GM12878 (cell line): ENCODE data around the gene SPAG9. TPM values are rescaled to one million over a fixed set of nuclear protein-coding genes. Genes with fewer than 3 reads are reported as not detected.

Experiments
- EGR1 ChIP-seq, 2 experiments: IDR thresholded peaks; 1 replicate in 1 of 2; 2 replicates in 1 of 2; pipeline ENCODE4 v1.6.1; 2011 to 2012; ENCODE audit warnings: low read depth in 2 of 2, low read length in 2 of 2, borderline replicate concordance in 1 of 2, mild to moderate bottlenecking in 1 of 2, moderate library complexity in 1 of 2
- EP300 ChIP-seq, 2 experiments: fragments of 150-350 bp in 1 of 2; IDR thresholded peaks; 2 replicates each; pipeline ENCODE4 v1.6.1; 2011 to 2012; ENCODE audit warnings: low read depth in 2 of 2, low read length in 2 of 2, borderline replicate concordance in 1 of 2, improper control_type of control experiment in 1 of 2, inconsistent platforms in 1 of 2; ENCODE audit not compliant: control insufficient read depth in 1 of 2
- FOXK2 ChIP-seq: fragments of 450-650 bp; IDR thresholded peaks from 2 replicates; pipeline ENCODE4 v1.6.1; 2017; ENCODE audit warnings: mild to moderate bottlenecking, moderate library complexity
- IRF5 ChIP-seq: fragments of 450-650 bp; IDR thresholded peaks from 2 replicates; pipeline ENCODE4 v1.6.1; 2017; ENCODE audit warnings: borderline replicate concordance
- KLF5 ChIP-seq: fragments of 450-650 bp; IDR thresholded peaks from 2 replicates; pipeline ENCODE4 v1.6.1; 2014; ENCODE audit warnings: mild to moderate bottlenecking; ENCODE audit not compliant: partially characterized antibody
- MEF2B ChIP-seq: fragments of 450-650 bp; IDR thresholded peaks from 2 replicates; pipeline ENCODE4 v1.6.1; 2018; ENCODE audit warnings: mild to moderate bottlenecking, moderate library complexity; ENCODE audit not compliant: partially characterized antibody, poor library complexity, severe bottlenecking
- NFIC ChIP-seq: IDR thresholded peaks from 2 replicates; pipeline ENCODE4 v1.6.1; 2012; ENCODE audit warnings: low read depth, mild to moderate bottlenecking, inconsistent platforms, low read length, moderate library complexity
- NKRF ChIP-seq: fragments of 450-650 bp; conservative IDR thresholded peaks from 2 replicates; pipeline ENCODE4 v1.6.1; 2017; ENCODE audit warnings: mild to moderate bottlenecking, moderate library complexity
- NR2C1 ChIP-seq: fragments of 450-650 bp; IDR thresholded peaks from 2 replicates; pipeline ENCODE4 v1.6.1; 2017; ENCODE audit warnings: antibody characterized with exemption, mild to moderate bottlenecking, moderate library complexity
- NRF1 ChIP-seq: conservative IDR thresholded peaks from 2 replicates; pipeline ENCODE4 v1.6.1; 2011; ENCODE audit warnings: mild to moderate bottlenecking, low read depth, low read length, improper control_type of control experiment
- SMAD1 ChIP-seq: fragments of 450-650 bp; IDR thresholded peaks from 2 replicates; pipeline ENCODE4 v1.6.1; 2018; ENCODE audit warnings: mild to moderate bottlenecking, low read depth; ENCODE audit not compliant: partially characterized antibody
- USF1 ChIP-seq: IDR thresholded peaks from 2 replicates; pipeline ENCODE4 v1.6.1; 2011; ENCODE audit warnings: borderline replicate concordance, low read depth, mild to moderate bottlenecking, moderate library complexity, mixed read lengths, low read length; ENCODE audit not compliant: insufficient read depth; ENCODE audit errors: extremely low read length
- ZBTB11 ChIP-seq: fragments of 450-650 bp; formaldehyde crosslinking; IDR thresholded peaks from 2 replicates; pipeline ENCODE4 v1.5.0; 2022; ENCODE audit warnings: mild to moderate bottlenecking, missing genetic modification characterization
- ZBTB40 ChIP-seq: fragments of 450-650 bp; IDR thresholded peaks from 2 replicates; pipeline ENCODE4 v1.6.1; 2016; ENCODE audit warnings: mild to moderate bottlenecking, moderate library complexity, borderline replicate concordance
- ZNF24 ChIP-seq: fragments of 450-650 bp; IDR thresholded peaks from 2 replicates; pipeline ENCODE4 v1.6.1; 2017; ENCODE audit warnings: antibody characterized with exemption, mild to moderate bottlenecking
- polyA plus RNA-seq, 11 experiments: library from polyadenylated mRNA; depleted of rRNA in 4 of 11; unstranded in 6 of 11; stranded (reverse) in 5 of 11; fragments of >200 nt; fragmentation: Nextera tagmentation in 4 of 11; fragmentation: Illumina TruSeq in 1 of 11; extraction: Ambion mirVana in 4 of 11; extraction: Trizol in 1 of 11; gene quantifications; 1 replicate in 1 of 11; 2 replicates in 10 of 11; pipeline versions ENCODE4 v1.2.1 to v1.2.3, GENCODE V29; 2011 to 2016; ENCODE audit warnings: inconsistent platforms in 2 of 11, missing spikeins in 2 of 11, low read depth in 1 of 11
- total RNA-seq, 4 experiments: library from RNA; depleted of rRNA in 3 of 4; stranded (reverse); fragments of >200 nt in 3 of 4; fragmentation: Illumina TruSeq in 1 of 4; extraction: Trizol in 1 of 4; gene quantifications; 2 replicates each; pipeline versions ENCODE4 v1.2.1 to v1.2.3, GENCODE V29; 2013 to 2021

Gene SPAG9
- total and polyA plus RNA-seq, 10 of the 15 experiments (the other 5 are each of a cell fraction or from before 2014, with no cell fraction given): 6.6 to 42.0 (median 24.9) TPM

- TF ChIP-seq KLF5 (peak; percentile 88), NKRF (peak; percentile 97), EGR1 (IDR thresholded peaks at IDR 0.05; ENCODE audit: borderline replicate concordance in 1 of 2, low read depth in 2 of 2, low read length in 2 of 2) (peak; percentile 100), USF1 (peak; percentile 91), NFIC (no peak; the same call in 1 of the 2 replicates), FOXK2 (peak; percentile 85), NRF1 (no peak; the same call in 1 of the 2 replicates), ZBTB40 (peak; percentile 100), EP300 (IDR thresholded peaks at IDR 0.05; ENCODE audit: borderline replicate concordance in 1 of 2, control insufficient read depth in 1 of 2, low read depth in 2 of 2, low read length in 2 of 2) (peak in 1 of 2 experiments; percentile 40; a peak in 1 of 4 replicates), IRF5 (peak; percentile 45), ZBTB11 (CRISPR knock-in tag) (peak; percentile 100), NR2C1 (peak; percentile 94), SMAD1 (no peak), MEF2B (peak; percentile 74), ZNF24 (peak; percentile 92)
Observed at GRCh38 chr17:51153210-51154072, 32.8 kb upstream of the SPAG9 start, which contains the start of gene NME1 (continued).
